HCT116 (cell line): ENCODE results near the gene ATG4D. TPM values are rescaled to one million over a fixed set of nuclear protein-coding genes. Genes with fewer than 3 reads are reported as not detected.

Experiments
- ATAC-seq: fragments of 200-7000 bp; cut with Tn5 transposase; 2 replicates; pipeline ENCODE4 v1.9.1; 2020; ENCODE audit warnings: mild to moderate bottlenecking, moderate library complexity
- BruUV-seq: library from RNA; stranded (reverse); fragments of 400-500 nt; replicated peaks from 2 replicates; lab custom pipeline; 2021; lab: Mats Ljungman, UMichigan
- CTCF ChIA-PET: fragments of 300-600 bp; sonication (Branson Sonifier 250); formaldehyde crosslinking; loops from one replicate; lab custom pipeline; 2021; ENCODE audit warnings: antibody characterized with exemption; lab: Charles Lee
- POLR2A ChIA-PET: fragments of 300-600, 350-600 bp; sonication (Branson Sonifier 250); formaldehyde crosslinking; loops from one replicate; lab custom pipeline; 2021; ENCODE audit warnings: antibody characterized with exemption; lab: Charles Lee
- RAD21 ChIA-PET, 2 experiments: fragments of 300-600 bp; sonication (Branson Sonifier 250); formaldehyde crosslinking; loops; one replicate each; lab custom pipeline; 2023; ENCODE audit warnings: low total read pairs in 2 of 2; ENCODE audit not compliant: uncharacterized antibody in 2 of 2, unreplicated experiment in 2 of 2, low non-redundant PET in 1 of 2; lab: Charles Lee
- DNase-seq: peaks from one replicate; pipeline ENCODE4 v3.0.0-alpha.2; 2010; ENCODE audit warnings: low read depth, low spot score
- H2AFZ ChIP-seq: fragments of 200-600 bp; shearing (Covaris generic), sonication (generic); 2 replicates; pipeline ENCODE4 v1.6.1; 2017; ENCODE audit warnings: low read depth, mixed run types, mixed read lengths, antibody characterized with exemption, low read length; ENCODE audit not compliant: poor library complexity, severe bottlenecking
- H3K27ac ChIP-seq: 2 replicates; pipeline ENCODE4 v1.5.1; 2012; ENCODE audit warnings: low read depth, low read length
- H3K27me3 ChIP-seq: fragments of 200-600 bp; sonication (generic); 2 replicates; pipeline ENCODE4 v1.6.1; 2016; ENCODE audit warnings: mixed run types, low read length, mixed read lengths; ENCODE audit not compliant: insufficient read depth
- H3K36me3 ChIP-seq, 2 experiments: fragments of 200-500 bp in 1 of 2; fragments of 200-600 bp in 1 of 2; sonication (Bioruptor generic) in 1 of 2; sonication (generic) in 1 of 2; 2 replicates each; pipeline versions ENCODE4 v1.5.1 to v1.6.1; 2014 to 2016; ENCODE audit warnings: low read length in 2 of 2, inconsistent platforms in 1 of 2, mixed read lengths in 1 of 2, mixed run types in 1 of 2; ENCODE audit not compliant: insufficient read depth in 2 of 2, control insufficient read depth in 1 of 2
- H3K4me1 ChIP-seq, 2 experiments: fragments of 200-600 bp in 1 of 2; sonication (generic) in 1 of 2; 2 replicates each; pipeline versions ENCODE4 v1.5.1 to v1.6.1; 2012 to 2017; ENCODE audit warnings: low read length in 2 of 2, inconsistent platforms in 1 of 2, mild to moderate bottlenecking in 1 of 2, mixed read lengths in 1 of 2, mixed run types in 1 of 2, moderate library complexity in 1 of 2; ENCODE audit not compliant: insufficient read depth in 2 of 2, control insufficient read depth in 1 of 2
- H3K4me2 ChIP-seq: fragments of 200-600 bp; sonication (generic); 2 replicates; pipeline ENCODE4 v1.6.1; 2017; ENCODE audit warnings: mixed run types, low read length, mixed read lengths
- H3K4me3 ChIP-seq, 2 experiments: fragments of 200-600 bp in 1 of 2; sonication (generic) in 1 of 2; replicated peaks in 1 of 2; 2 replicates each; pipeline ENCODE4 v1.5.1; 2011 to 2016; ENCODE audit warnings: low read length in 2 of 2, control low read depth in 1 of 2, low read depth in 1 of 2, mild to moderate bottlenecking in 1 of 2, mixed read lengths in 1 of 2, mixed run types in 1 of 2
- H3K79me2 ChIP-seq: fragments of 200-600 bp; sonication (generic); 2 replicates; pipeline ENCODE4 v1.6.1; 2017; ENCODE audit warnings: mild to moderate bottlenecking, mixed run types, low read length, moderate library complexity, mixed read lengths; ENCODE audit not compliant: insufficient read depth
- H3K9ac ChIP-seq: fragments of 200-600 bp; sonication (generic); 2 replicates; pipeline ENCODE4 v1.6.1; 2016; ENCODE audit warnings: low read length, mixed read lengths
- H3K9me2 ChIP-seq: fragments of 200-600 bp; sonication (generic), shearing (Covaris generic); 2 replicates; pipeline ENCODE4 v1.6.1; 2017; ENCODE audit warnings: mixed run types, mild to moderate bottlenecking, moderate library complexity; ENCODE audit not compliant: insufficient read depth
- H3K9me3 ChIP-seq, 2 experiments: fragments of 200-500 bp in 1 of 2; fragments of 200-600 bp in 1 of 2; sonication (Bioruptor generic) in 1 of 2; sonication (generic) in 1 of 2; 2 replicates each; pipeline ENCODE4 v1.6.1; 2014 to 2017; ENCODE audit warnings: low read length in 2 of 2, mixed read lengths in 2 of 2, inconsistent platforms in 1 of 2, low read depth in 1 of 2, mild to moderate bottlenecking in 1 of 2, mixed run types in 1 of 2, moderate library complexity in 1 of 2; ENCODE audit not compliant: control insufficient read depth in 1 of 2, insufficient read depth in 1 of 2
- H4K20me1 ChIP-seq: fragments of 200-600 bp; sonication (generic), shearing (Covaris generic); 2 replicates; pipeline ENCODE4 v1.6.1; 2017; ENCODE audit warnings: mixed run types, mild to moderate bottlenecking, moderate library complexity; ENCODE audit not compliant: insufficient read depth
- CTCF ChIP-seq, 3 experiments: fragments of 200-600 bp in 1 of 3; sonication (generic) in 1 of 3; IDR thresholded peaks in 2 of 3; conservative IDR thresholded peaks in 1 of 3; 2 replicates each; pipeline ENCODE4 v1.5.1; 2012 to 2017; ENCODE audit warnings: low read depth in 2 of 3, low read length in 2 of 3, antibody characterized with exemption in 1 of 3, borderline replicate concordance in 1 of 3, control low read depth in 1 of 3, mild to moderate bottlenecking in 1 of 3, mixed read lengths in 1 of 3, mixed run types in 1 of 3, moderate library complexity in 1 of 3; ENCODE audit not compliant: insufficient read depth in 1 of 3
- EGR1 ChIP-seq: IDR thresholded peaks from 2 replicates; pipeline ENCODE4 v1.6.1; 2012; ENCODE audit warnings: low read depth
- EZH2 ChIP-seq: fragments of 200-600 bp; sonication (generic); IDR thresholded peaks from 2 replicates; pipeline ENCODE4 v1.6.1; 2017; ENCODE audit warnings: antibody characterized with exemption, mixed run types
- FOSL1 ChIP-seq: IDR thresholded peaks from 2 replicates; pipeline ENCODE4 v1.6.1; 2012; ENCODE audit warnings: low read depth
- JUND ChIP-seq: IDR thresholded peaks from 2 replicates; pipeline ENCODE4 v1.6.1; 2012
- MAX ChIP-seq: IDR thresholded peaks from 2 replicates; pipeline ENCODE4 v1.6.1; 2012
- POLR2A ChIP-seq: IDR thresholded peaks from 2 replicates; pipeline ENCODE4 v1.7.0; 2011; ENCODE audit warnings: borderline replicate concordance; ENCODE audit not compliant: insufficient read depth, insufficient read length; ENCODE audit errors: extremely low read depth
- POLR2AphosphoS5 ChIP-seq: IDR thresholded peaks from 2 replicates; pipeline ENCODE4 v1.6.1; 2011; ENCODE audit warnings: mild to moderate bottlenecking, low read depth, low read length, moderate library complexity
- RAD21 ChIP-seq: IDR thresholded peaks from 2 replicates; pipeline ENCODE4 v1.6.1; 2012; ENCODE audit warnings: low read depth, mild to moderate bottlenecking
- SIN3A ChIP-seq: IDR thresholded peaks from 2 replicates; pipeline ENCODE4 v1.6.1; 2012; ENCODE audit warnings: low read depth
- SP1 ChIP-seq: IDR thresholded peaks from 2 replicates; pipeline ENCODE4 v1.6.1; 2012; ENCODE audit warnings: low read depth
- SRF ChIP-seq: IDR thresholded peaks from 2 replicates; pipeline ENCODE4 v1.6.1; 2012; ENCODE audit warnings: low read depth
- TCF7L2 ChIP-seq: IDR thresholded peaks from 2 replicates; pipeline ENCODE4 v1.7.0; 2011; ENCODE audit warnings: borderline replicate concordance, inconsistent platforms; ENCODE audit not compliant: insufficient read depth, insufficient read length; ENCODE audit errors: extremely low read depth
- ZBTB33 ChIP-seq: IDR thresholded peaks from 2 replicates; pipeline ENCODE4 v1.6.1; 2011; ENCODE audit warnings: mild to moderate bottlenecking, low read length, moderate library complexity; ENCODE audit not compliant: insufficient replicate concordance; ENCODE audit errors: extremely low read depth
- ZFX ChIP-seq: fragments of 450-650 bp; IDR thresholded peaks from 2 replicates; pipeline ENCODE4 v1.6.1; 2017
- ZNF274 ChIP-seq: fragments of 200-500 bp; sonication (Bioruptor generic); IDR thresholded peaks from 2 replicates; pipeline ENCODE4 v1.6.1; 2014; ENCODE audit warnings: mild to moderate bottlenecking, low read depth, low read length, inconsistent platforms
- intact Hi-C: fragments of 100-400 bp; cut with micrococcal nuclease; formaldehyde crosslinking; loops from 2 replicates; pipeline ENCODE4 v1.10.0; 2022
- total RNA-seq: library from RNA; stranded (reverse); gene quantifications from one replicate; pipeline ENCODE4 v1.2.1, GENCODE V29; 2021; ENCODE audit not compliant: unreplicated experiment

Gene ATG4D
- total RNA-seq, 1 experiment from 2014 or later: 45.4 TPM

- H3K4me2 ChIP-seq: no peak overlapping the region
- no TSS peak for BruUV-seq
- CTCF ChIA-PET: interaction anchor here (0.6 kb wide), 1 partner anchor 101 kb away, joined by 3 read pairs; no protein-coding TSS in a partner anchor
These were observed 31.5 kb downstream of the ATG4D start for GRCh38 chr19:10575011-10575716.

GRCh38 chr19:10577951-10578350 lies 34.2 kb downstream of the ATG4D start:
- Histone ChIP-seq H4K20me1 (no peaks in the 10 kb centered on the region), H3K79me2 (no peaks in the 10 kb centered on the region; the same call in 1 of the 2 replicates), H3K27ac (peak overlapping the region; percentile 67), H3K9ac (peak overlapping the region; percentile 60), H3K9me3 (no peaks in the 10 kb centered on the region), H3K4me1 (peaks cover 8 to 20% of the 10 kb centered on the region in 2 experiments; a peak in 3 of 4 replicates), H2AFZ (no peak overlapping the region), H3K36me3 (peaks cover 9 to 14% of the 10 kb centered on the region in 2 experiments; a peak in 3 of 4 replicates), H3K4me3 (no peak overlapping the region), H3K27me3 (no peaks in the 10 kb centered on the region), H3K9me2 (no peaks in the 10 kb centered on the region), H3K4me2 (peak overlapping the region; percentile 74; the same call in 1 of the 2 replicates)
- ChIA-PET POLR2A (no interaction called here), CTCF (interaction anchor here (0.7 kb wide), 1 partner anchor 108 kb away, joined by 3 read pairs; no protein-coding TSS in a partner anchor), RAD21 (interaction anchor here in 1 of 2 experiments (0.9 kb wide), 1 partner anchor 37 kb away, joined by 3 read pairs; no protein-coding TSS in a partner anchor)
- no peak for ATAC-seq
- no peak for DNase-seq
- no TSS peak for BruUV-seq
- intact Hi-C loops: no loop called here
- TF ChIP-seq POLR2AphosphoS5 (no peak), FOSL1 (no peak), SIN3A (no peak), ZNF274 (no peak), ZFX (no peak), SP1 (no peak), JUND (no peak), MAX (no peak), EGR1 (no peak), ZBTB33 (no peak), TCF7L2 (no peak), SRF (no peak), EZH2 (no peak), CTCF (IDR thresholded peaks at IDR 0.05 in 2 of 3, conservative IDR thresholded peaks at IDR 0.05 in 1 of 3; ENCODE audit: borderline replicate concordance in 1 of 3, insufficient read depth in 1 of 3, low read depth in 2 of 3, low read length in 2 of 3) (no peak), RAD21 (no peak), POLR2A (no peak)

More at GRCh38 chr19:10575011-10575716, 31.5 kb downstream of the ATG4D start:
- RAD21 ChIA-PET: no interaction called here
- POLR2A ChIA-PET: no interaction called here
- Histone ChIP-seq H3K9me3 (no peaks in the 10 kb centered on the region), H3K9me2 (no peaks in the 10 kb centered on the region), H2AFZ (no peak overlapping the region), H3K27ac (no peak overlapping the region), H3K9ac (no peak overlapping the region), H3K27me3 (no peaks in the 10 kb centered on the region), H3K4me1 (peaks cover 8 to 30% of the 10 kb centered on the region in 2 experiments; a peak in 3 of 4 replicates), H3K36me3 (peaks cover 5 to 14% of the 10 kb centered on the region in 2 experiments; a peak in 3 of 4 replicates), H3K79me2 (no peaks in the 10 kb centered on the region; the same call in 1 of the 2 replicates), H3K4me3 (no peak overlapping the region), H4K20me1 (no peaks in the 10 kb centered on the region)
- ATAC-seq (no peak), DNase-seq (no peak)
- no peak for TF ChIP-seq FOSL1
- intact Hi-C loops: no loop called here
